IPS-18c (cell line): ENCODE measurements around the gene RFX6.

Experiments
- H3K4me3 ChIP-seq: 2 replicates; pipeline ENCODE4 v1.7.0; 2013; ENCODE audit warnings: low read depth, mild to moderate bottlenecking, low read length, moderate library complexity; ENCODE audit not compliant: insufficient read depth
- H3K9me3 ChIP-seq: one replicate; pipeline ENCODE4 v1.6.1; 2013; ENCODE audit warnings: mild to moderate bottlenecking, low read length, moderate library complexity; ENCODE audit not compliant: control insufficient read depth, insufficient read depth

The RFX6 gene

DNA sequence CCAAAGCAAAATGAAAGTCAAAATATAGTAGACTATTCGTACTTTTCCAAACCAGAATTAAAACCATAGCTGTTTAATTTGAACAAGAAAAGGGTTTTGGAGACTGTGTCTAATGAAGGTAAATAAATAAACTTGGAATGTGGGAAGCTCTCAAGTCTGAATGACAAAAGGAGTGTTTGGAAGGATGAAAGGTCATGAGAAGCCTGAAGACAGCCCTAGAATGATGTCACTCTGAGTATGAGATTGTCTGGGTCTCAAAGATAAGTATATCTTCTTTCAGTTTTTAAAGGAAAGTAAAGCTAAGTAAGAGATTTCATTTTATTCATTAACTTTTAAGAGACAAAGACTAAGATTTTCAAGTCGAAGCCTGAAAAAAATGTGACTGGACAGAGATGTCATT, 72.9 kb downstream of the RFX6 start:
- Histone ChIP-seq H3K9me3 (no peaks in the 10 kb centered on the region), H3K4me3 (no peak overlapping the region)

DNA sequence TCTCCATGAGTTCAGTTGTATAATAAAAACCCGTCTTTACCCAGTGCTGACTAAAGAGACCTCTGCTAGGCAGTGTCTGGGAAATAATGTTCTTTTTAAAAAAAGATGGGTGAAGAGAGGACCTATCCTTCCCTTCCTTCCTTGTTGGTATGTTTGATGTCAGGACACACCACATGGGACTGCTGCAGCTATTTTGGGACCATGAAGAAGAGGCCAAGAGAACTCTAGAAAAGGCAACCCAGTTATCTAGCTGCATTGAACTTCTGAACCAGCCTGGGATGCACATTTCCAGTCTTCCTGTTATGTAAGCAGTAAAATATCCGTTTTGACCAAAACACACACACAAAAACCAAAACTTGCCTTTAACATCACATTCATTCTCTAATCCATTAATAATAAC, 77.3 kb downstream of the RFX6 start:
- H3K4me3 ChIP-seq, result no peak overlapping the region
- H3K9me3 ChIP-seq, result no peaks in the 10 kb centered on the region

DNA sequence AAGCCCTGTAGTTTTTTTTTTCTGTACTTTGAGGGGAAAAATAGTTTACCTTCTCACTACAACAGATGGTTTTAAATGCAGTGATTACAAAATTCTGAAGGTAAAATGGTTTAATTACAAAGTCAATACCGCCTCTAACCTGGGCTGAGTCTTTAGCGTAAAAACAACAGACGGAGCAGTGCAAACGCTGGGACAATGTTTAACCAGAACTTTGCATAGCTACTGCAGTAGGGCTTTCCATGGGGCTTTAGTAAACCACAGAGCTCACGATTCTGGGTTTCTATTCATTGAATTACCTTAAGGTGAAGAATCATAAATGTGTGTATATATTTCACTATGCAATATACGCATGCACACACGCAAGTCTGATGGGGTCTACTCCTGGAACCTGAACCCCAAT, 77.9 kb downstream of the RFX6 start:
- no peak overlapping the region for H3K4me3 ChIP-seq
- no peaks in the 10 kb centered on the region for H3K9me3 ChIP-seq

DNA sequence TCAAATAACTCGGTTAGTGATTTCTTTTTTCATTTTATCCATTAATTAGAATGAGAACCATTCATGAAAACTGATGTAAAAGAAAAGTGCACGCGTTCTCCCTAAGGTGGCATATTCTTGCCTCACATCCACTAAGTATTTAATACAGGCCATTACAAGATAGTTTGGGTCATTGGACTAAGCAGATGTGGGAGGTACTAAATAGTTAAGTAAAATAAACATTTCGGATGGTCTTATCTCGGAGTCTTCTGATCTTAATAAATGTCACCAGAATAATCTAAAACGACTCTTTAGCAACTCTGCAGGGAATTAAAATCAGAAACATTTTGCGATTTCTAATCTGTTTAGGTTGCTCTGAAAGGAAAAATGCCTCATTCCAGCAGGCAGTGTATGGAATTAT, 78.7 kb downstream of the RFX6 start:
- Histone ChIP-seq H3K4me3 (no peak overlapping the region), H3K9me3 (no peaks in the 10 kb centered on the region)

DNA sequence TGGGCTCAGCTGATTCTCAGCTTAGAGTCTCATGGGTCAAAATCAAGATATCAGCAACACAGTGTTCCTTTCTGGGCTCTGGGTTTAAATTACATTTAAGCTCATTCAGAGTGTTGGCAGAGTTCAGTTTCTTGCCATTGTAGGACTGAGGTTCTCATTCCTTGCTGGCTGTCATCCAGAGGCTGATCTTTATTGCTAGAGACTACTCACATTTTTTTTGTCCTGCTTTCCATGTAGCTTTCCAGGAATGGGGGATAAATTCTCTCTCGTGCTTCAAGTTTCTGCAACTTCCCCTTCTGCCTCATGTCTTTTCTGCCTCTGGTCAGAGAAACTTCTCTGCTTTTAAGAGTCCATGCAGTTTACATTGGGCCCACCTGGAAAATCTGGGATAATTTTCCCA, 86.9 kb downstream of the RFX6 start:
- no peak overlapping the region for H3K4me3 ChIP-seq
- H3K9me3 ChIP-seq, result no peaks in the 10 kb centered on the region

DNA sequence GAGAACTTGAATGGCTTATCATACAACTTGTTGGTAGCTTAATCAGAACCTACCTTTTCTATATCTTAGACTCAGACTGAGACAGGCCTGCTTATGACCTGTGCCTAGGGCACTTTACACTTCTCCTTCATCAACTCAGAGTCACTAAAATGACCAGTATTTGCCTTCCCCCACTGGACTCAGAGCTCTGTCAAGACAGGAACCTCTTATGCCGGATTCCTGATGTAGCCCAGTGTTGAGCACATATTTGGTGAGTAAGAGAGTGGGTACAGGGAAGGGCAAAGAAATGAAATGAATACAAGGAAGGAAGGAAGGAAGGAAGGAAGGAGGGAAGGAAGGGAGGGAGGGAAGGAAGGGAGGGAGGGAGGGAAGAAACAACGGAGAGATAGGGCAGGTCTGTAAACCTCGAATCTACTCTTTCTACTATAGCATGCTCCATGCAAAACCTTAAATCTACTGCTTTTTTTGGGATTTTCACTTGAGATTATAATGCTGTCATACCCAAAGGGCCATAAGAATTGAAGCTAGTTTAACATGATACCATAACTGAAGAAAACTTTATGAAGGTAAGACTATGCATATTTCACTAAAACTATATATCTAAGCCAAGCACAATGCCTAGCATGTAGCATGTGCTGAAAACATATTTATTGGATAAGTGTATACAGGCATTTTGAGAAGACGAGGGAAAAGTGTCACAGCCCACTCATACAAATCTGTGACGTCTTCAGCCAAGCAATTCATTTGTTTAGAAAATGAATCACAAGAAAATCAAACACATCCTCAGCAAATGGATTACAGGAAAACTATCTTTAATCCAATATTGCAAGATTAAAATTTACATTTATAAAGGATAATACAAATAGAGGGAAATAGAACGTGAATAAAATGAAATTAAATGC, 89.9 kb downstream of the RFX6 start:
- H3K4me3 ChIP-seq, result no peak overlapping the region
- H3K9me3 ChIP-seq, result no peaks in the 10 kb centered on the region

DNA sequence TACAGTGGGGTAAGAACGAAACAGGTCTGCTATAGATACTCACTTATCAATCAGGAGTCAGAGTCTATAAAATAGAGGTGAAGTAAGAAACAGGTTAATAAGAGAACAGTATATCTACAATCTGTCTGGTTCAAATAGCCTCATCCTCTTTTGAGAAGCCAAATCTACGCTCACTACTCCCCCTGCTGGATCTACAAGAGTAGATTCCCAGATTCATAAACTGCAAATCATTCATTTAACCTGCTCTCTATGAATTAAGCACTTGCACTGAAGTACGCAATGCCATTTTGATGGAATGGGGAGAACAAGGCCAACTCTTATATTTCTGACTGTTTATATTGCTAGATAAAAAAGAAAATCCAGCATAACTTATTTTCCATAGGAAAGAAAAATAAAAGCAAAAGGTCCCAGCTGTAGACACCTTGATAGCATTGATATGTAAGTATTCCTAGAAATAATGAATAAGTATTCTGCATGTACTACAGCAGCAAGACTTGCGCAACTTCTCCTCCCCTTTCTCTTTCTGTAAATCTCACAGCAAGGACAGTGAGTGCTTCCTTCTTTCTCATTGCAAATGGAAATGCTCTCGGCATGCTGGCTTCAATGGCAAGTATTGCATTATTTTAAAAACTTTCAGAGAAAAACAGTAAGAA, 92.3 kb downstream of the RFX6 start:
- Histone ChIP-seq H3K9me3 (no peaks in the 10 kb centered on the region), H3K4me3 (no peak overlapping the region)

DNA sequence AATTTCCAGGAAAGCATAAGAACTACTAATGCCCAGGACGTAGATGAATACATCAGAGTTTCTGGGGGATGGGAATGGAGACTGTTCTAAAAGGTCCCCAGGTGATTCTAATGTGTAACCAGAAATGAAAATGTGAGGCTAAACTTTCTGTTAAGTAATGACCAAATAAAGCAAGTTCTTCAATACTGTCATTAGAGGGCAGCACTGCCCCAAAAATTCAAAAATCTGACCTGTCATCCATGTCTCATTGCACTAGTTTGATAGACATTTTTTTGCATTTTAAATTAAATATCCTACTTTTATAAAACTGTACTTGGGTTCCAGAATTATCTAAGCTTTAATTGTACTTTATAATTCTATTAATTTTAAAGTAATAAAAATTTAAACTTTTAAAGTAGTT, 94.9 kb downstream of the RFX6 start:
- no peak overlapping the region for H3K4me3 ChIP-seq
- no peaks in the 10 kb centered on the region for H3K9me3 ChIP-seq

DNA sequence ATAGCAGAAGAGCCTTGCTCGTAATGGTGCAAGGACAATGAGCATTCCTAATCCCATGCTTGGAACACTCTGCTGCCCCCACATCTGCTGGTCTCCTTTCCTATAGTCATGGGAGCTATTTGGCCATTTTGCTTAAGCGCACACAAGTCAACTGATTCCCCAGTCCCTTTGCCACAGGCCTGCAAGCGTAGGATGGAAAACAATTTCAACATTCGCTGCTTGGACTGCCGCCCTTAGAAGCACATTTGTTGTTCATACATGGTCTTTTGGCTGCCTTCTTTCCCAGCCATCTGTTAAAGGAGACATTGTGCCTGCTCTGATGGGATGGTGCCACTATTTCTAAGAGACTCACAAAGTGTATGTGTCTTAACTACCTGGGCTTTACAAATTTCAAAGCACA, 96.9 kb downstream of the RFX6 start:
- Histone ChIP-seq H3K4me3 (no peak overlapping the region), H3K9me3 (no peaks in the 10 kb centered on the region)

DNA sequence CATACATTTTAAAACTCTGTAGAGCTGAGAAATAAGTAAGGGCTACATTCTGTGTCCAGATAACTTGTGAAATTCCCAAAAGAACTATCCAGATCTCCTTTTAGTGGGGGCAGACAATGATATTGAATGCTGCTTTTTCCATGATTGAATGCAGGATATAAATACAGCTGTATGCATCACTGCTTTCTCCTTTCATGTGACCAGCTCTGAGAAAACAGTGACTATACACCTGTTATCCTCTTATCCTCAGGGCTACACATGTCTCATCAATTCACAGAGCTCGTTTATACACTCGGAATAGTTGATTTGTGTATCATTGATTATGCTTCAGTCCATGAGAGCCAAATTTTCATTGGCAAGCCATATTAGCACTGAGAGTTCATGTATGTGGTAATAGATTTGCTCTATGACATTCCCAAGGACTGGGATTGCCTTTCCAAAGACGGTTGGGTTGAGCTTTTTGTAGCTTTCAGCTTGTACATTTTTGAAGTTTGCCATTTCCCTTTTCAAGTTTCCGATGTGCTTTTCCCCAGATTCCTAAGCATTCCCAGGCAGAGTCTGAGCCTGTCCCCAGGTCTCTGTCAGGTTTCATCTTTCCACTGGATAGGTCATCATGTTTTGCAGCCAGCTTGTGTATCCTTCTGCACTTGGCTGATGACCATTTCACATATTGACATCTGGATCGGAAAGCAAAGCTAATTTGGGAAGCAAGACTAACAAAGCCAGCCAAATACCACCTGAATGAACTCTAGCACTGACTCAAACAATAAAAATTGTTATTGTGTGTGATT, 97.7 kb downstream of the RFX6 start:
- H3K4me3 ChIP-seq, result no peak overlapping the region
- H3K9me3 ChIP-seq, result no peaks in the 10 kb centered on the region

DNA sequence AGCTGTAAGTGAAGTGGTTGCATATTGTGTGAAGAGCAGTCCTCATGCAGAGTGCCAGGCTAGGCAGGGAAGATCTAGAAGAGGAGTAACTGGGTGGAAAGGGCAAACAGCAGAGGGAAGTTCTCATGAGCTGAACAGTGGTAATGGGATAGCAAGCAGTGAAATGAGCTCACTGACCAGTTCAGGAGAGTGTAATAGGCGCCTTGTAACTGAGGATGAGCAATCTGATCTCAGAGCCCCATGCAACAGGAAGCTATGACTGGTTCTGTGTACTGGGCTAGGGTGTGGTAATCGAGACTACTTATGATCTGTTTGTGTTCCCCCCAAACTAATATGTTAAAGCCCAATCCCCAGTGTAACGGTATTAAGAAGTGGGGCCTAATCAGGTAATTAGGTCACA, 98.6 kb downstream of the RFX6 start:
- H3K9me3 ChIP-seq, result no peaks in the 10 kb centered on the region
- no peak overlapping the region for H3K4me3 ChIP-seq

DNA sequence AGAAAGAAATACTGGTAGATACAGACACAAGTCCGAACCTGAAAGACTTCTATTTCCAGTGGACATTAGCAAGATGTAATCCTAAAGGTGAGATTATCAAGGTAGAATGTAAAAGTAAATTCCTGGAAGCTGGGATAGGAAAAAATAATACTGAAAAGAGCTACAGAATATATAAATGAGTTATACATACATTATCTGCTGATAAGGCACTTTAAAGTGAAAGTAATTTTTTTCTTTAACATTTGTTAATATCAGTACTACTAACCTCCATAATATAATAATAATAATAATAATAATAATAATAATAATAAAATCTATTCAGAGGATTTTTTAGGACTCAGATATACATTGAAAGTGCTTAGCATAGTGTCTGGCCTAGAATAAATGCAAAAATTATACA, 102.5 kb downstream of the RFX6 start:
- no peaks in the 10 kb centered on the region for H3K9me3 ChIP-seq

More for the DNA sequence above, 102.5 kb downstream of the RFX6 start:
- no peak overlapping the region for H3K4me3 ChIP-seq
